Epithelial cell of proximal tubule (primary cell): ENCODE measurements around the gene HORMAD2. TPM values are rescaled to one million over a fixed set of nuclear protein-coding genes. Genes with fewer than 3 reads are reported as not detected.

Experiments used
- DNase-seq: peaks from one replicate; pipeline ENCODE4 v3.0.0-alpha.2; 2011; ENCODE audit warnings: low read depth
- H3K4me3 ChIP-seq: 2 replicates; pipeline ENCODE4 v1.5.1; 2011; ENCODE audit warnings: low read depth, mild to moderate bottlenecking, low read length
- total RNA-seq: library from RNA; depleted of rRNA; stranded (reverse); fragments of >200 nt; gene quantifications from 2 replicates; pipeline ENCODE4 v1.2.3, GENCODE V29; 2015
- TF ChIP-seq, protein P1 (sequence below): conservative IDR thresholded peaks from 2 replicates; pipeline ENCODE4 v1.5.1; 2012; ENCODE audit warnings: low read depth, mild to moderate bottlenecking, low read length

The HORMAD2 gene
- total RNA-seq, 1 donor from 2014 or later, result not detected

DNA sequence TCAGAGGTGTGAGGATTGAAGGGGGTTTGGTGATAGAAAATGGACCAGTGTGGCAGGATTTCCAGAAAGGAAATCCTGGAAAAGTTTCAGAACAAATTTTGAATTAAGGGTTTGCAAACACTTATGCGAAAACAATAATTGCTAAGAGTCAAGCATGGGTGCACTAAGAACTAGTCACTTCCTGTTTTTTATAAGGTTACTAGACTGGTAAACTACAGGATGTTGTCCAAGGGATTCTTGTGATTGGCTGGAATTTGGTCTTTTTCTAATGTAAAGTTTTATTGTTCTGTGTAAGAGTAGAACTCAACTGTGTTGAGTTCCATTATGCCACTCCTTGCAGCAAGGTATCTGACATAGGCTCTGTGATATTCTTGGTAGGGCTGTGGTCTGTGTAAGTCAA lies 112.2 kb downstream of the HORMAD2 start:
- no peak overlapping the region for H3K4me3 ChIP-seq
- DNase-seq, result no peak

DNA sequence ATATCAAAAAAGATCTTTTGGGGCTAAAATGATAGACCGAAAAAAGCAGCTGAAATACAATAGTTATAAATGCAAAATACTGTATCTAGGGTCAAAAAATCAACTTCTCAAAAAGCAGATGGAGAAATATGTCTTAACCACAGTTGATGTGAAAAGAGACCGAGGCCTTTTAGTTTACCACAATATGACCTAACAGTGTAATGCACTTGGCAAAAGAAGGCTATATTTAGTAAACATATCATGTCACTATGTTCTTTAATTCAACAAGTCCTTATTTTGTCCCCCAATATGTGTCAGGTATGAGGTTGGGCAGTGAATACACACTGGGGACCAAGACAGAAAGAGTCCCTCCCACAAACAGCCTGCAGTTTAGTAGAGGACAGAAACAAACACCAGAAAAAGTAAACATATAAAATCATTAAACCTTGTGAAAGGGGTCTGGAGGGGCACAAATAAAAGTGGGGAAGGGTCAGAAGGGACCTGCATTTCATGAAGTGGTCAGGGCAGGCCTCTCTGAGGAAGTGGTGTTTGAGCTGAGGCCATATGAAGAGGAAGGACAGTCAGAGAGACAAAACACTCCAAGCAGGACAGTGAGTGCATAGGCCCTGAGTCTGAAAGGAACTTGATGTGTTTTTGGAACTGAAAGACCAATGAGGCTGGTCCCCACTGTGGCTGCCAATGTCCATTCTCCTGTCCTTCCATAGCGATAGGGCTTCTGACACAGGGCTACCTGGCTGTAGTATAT lies 112.9 kb downstream of the HORMAD2 start:
- TF ChIP-seq, protein P1, sequence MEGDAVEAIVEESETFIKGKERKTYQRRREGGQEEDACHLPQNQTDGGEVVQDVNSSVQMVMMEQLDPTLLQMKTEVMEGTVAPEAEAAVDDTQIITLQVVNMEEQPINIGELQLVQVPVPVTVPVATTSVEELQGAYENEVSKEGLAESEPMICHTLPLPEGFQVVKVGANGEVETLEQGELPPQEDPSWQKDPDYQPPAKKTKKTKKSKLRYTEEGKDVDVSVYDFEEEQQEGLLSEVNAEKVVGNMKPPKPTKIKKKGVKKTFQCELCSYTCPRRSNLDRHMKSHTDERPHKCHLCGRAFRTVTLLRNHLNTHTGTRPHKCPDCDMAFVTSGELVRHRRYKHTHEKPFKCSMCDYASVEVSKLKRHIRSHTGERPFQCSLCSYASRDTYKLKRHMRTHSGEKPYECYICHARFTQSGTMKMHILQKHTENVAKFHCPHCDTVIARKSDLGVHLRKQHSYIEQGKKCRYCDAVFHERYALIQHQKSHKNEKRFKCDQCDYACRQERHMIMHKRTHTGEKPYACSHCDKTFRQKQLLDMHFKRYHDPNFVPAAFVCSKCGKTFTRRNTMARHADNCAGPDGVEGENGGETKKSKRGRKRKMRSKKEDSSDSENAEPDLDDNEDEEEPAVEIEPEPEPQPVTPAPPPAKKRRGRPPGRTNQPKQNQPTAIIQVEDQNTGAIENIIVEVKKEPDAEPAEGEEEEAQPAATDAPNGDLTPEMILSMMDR, result no peak
- H3K4me3 ChIP-seq, result no peak overlapping the region
- DNase-seq, result no peak

More for the DNA sequence above, 112.2 kb downstream of the HORMAD2 start:
- TF ChIP-seq, protein P1, result no peak

DNA sequence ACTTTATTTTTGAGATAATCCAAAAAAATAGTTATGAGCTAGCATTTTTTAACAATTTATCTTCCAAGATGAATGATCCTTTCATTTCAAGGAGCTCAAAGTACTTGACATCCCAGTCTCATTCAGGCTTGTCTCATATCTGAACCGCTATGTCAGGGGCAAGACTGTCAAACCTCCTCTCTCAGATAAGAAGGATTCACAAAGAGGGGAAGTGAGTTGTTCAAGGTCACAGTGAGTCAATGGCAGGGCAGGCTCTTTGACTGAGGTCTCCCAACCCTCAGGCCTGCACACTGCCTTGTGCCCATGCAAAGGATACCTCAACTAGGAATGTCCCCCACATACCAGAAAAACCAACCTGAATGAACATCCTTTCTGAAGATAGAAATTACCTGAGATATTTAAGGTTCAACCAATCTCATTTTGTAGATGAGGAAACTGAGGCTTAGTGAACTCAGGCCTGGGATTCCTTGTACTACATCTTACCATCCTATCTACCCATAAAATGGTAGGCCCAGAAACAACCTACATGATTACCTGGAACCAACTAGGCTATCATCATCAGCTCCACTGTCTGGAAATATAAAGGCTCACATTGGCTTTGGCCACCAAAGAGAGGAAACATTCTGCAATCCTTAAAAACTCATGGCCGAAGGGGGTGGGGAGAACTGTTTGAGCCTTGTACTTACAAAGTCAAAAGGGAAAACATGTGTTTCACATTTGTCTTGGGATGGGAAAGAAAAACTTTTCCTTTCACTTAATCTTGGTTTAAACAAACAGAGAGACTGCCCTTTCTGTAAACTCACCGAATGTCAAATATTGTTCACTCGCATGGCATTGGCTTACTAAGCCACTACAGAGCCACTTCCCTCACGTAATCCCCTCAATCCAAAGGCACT lies 115.2 kb downstream of the HORMAD2 start:
- no peak for DNase-seq
- TF ChIP-seq, protein P1, result no peak
- no peak overlapping the region for H3K4me3 ChIP-seq

DNA sequence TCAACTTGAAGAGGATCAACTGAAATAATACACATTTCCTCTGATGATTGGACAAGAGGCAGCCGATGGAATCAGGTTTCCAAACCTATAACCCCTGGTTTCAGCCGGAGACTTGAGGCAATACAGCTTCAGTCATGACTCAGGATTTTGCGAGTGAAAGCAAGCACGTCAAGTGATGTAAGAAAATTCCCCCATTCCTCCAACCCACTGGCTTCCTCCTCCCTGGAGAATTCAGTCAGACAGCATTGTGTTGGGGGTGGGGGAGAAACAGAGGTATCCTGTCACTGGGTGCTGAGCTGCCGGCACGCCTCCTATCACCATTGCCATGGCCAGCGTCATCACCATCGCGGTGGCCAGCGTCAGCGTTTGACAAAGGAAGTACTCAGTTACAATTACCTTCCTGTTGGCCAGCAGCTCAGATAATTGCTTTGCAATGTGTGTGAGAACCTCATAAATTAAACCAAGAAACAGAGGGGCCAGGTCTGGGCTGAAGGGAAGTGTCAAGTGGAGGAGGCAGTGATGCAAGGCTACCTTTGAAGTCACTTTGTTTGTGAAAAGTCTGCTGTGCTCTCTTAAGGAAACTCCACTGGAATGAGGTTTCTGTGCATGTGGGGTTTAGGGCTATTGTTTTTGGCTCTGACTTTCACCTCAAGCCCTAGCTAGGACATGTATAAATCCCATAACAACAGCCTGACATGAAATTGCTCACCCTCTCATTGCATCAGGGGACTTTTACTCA lies 116.0 kb downstream of the HORMAD2 start:
- DNase-seq, result peak; percentile 100
- peak overlapping the region; percentile 1 for H3K4me3 ChIP-seq
- TF ChIP-seq, protein P1, result no peak

DNA sequence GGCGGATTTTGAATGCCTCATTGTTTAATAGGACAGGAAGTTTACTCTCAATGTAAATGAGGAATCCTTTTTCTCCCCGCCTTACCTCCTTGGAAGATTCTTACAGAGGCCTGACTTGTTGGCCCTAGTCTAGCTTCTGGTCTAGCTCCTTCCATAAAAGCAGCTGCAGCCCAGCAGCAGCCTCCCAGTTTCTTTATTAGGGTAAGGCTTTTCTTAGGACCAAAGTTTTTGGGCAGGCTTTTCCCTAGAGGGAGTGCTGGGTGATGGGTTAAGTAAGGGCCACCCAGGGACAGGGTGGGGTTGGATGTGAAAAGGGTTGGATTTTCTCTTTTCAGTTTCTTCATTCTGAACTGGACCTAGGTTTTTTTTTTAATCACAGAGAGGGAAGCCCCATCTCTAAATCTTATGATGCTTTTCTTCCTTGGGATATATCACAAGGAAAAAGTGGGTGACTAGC lies 116.6 kb downstream of the HORMAD2 start:
- TF ChIP-seq, protein P1, result no peak
- no peak for DNase-seq
- no peak overlapping the region for H3K4me3 ChIP-seq

DNA sequence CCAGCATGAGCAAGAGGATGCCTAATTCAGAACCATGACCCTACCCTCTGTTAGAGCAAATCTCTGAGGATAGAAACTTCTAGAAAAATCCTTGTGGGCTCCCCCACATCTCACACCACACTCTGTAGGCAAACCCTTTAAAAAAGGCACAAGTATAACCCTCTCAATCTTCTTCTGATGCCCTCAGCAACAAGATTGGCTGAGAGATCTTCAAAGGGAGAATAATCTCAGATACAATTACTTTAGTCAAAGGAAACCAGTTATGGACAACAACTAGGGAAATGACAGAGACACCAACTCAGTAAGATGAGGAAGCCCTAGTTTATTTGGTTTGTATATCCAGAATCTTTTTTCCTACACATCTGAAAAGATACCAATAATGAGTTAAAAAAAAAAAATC lies 117.1 kb downstream of the HORMAD2 start:
- TF ChIP-seq, protein P1, result no peak
- no peak overlapping the region for H3K4me3 ChIP-seq
- no peak for DNase-seq
